NCI-H1694 (cell line): ENCODE data around the gene DCBLD1.
"Not testable (repeated sequence)": the region's sequence is repeated elsewhere in the genome, so short reads cannot be mapped to it uniquely, and the experiment has no call there.

Source experiments
- DNase-seq: peaks from one replicate; lab custom pipeline; 2025; lab: John Stamatoyannopoulos, UW

The DCBLD1 gene

GRCh38 chr6:117482240-117483003, at the start of gene DCBLD1:
DCBLD1 (plus strand) TSS chr6:117482674; CDS start chr6:117482782, 108 bp downstream.
- no peak for DNase-seq

- no peak for DNase-seq
Observed at GRCh38 chr6:117440706-117441525, 41.6 kb upstream of the DCBLD1 start.

GRCh38 chr6:117441824-117442264, 40.6 kb upstream of the DCBLD1 start:
- no peak for DNase-seq

GRCh38 chr6:117442313-117442712, 40.2 kb upstream of the DCBLD1 start:
- DNase-seq = not testable (repeated sequence)

GRCh38 chr6:117444600-117444999, 37.9 kb upstream of the DCBLD1 start:
- DNase-seq = no peak

GRCh38 chr6:117446861-117447260, 35.6 kb upstream of the DCBLD1 start:
- no peak for DNase-seq

- DNase-seq = no peak
Observed at GRCh38 chr6:117448011-117448410, 34.5 kb upstream of the DCBLD1 start.

- DNase-seq = no peak
Observed at GRCh38 chr6:117448732-117449485, 33.6 kb upstream of the DCBLD1 start.

- DNase-seq = peak; percentile 51
Observed at GRCh38 chr6:117449549-117450439, 32.7 kb upstream of the DCBLD1 start.

- no peak for DNase-seq
Observed at GRCh38 chr6:117451671-117452070, 30.8 kb upstream of the DCBLD1 start.

- no peak for DNase-seq
Observed at GRCh38 chr6:117456250-117456649, 26.2 kb upstream of the DCBLD1 start.

GRCh38 chr6:117456998-117457397, 25.5 kb upstream of the DCBLD1 start:
- DNase-seq = no peak

GRCh38 chr6:117459204-117459944, 23.1 kb upstream of the DCBLD1 start:
- no peak for DNase-seq

GRCh38 chr6:117463762-117464665, 18.5 kb upstream of the DCBLD1 start:
- DNase-seq = no peak

GRCh38 chr6:117464700-117465099, 17.8 kb upstream of the DCBLD1 start:
- DNase-seq = no peak

- no peak for DNase-seq
Observed at GRCh38 chr6:117465691-117466090, 16.8 kb upstream of the DCBLD1 start.

- no peak for DNase-seq
Observed at GRCh38 chr6:117467876-117468275, 14.6 kb upstream of the DCBLD1 start.

GRCh38 chr6:117468527-117468926, 13.9 kb upstream of the DCBLD1 start:
- DNase-seq = not testable (repeated sequence)

- DNase-seq = no peak
Observed at GRCh38 chr6:117469356-117469755, 13.1 kb upstream of the DCBLD1 start.

GRCh38 chr6:117469791-117470190, 12.7 kb upstream of the DCBLD1 start:
- no peak for DNase-seq
